ENCODE results near the gene PARD3B. TPM values are rescaled to one million over a fixed set of nuclear protein-coding genes. Genes with fewer than 3 reads are reported as not detected.

PARD3B gene
- total RNA-seq, 6 experiments from 2014 or later = 5.3 to 11.2 (median 8.3) TPM

DNA sequence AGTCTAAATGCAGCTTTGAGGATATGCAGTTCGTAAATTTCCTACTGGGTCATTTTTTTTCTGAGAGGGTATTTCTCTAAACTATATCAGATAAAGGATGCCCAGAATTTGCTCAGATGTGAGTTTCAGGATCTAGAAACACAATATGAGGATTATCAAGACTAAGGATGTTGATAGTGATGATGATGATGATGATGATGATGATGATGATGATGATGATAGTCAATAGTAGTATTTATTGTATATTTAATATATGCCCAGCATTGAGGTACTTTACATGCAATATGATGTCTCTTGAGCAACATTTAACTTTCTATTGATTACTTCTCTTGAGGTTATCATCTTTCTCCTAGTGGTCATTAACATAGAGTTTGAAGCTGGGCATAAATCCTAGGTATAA, 914.9 kb downstream of the PARD3B start:
- intact Hi-C loops (cut with DNase I) = no loop called here

DNA sequence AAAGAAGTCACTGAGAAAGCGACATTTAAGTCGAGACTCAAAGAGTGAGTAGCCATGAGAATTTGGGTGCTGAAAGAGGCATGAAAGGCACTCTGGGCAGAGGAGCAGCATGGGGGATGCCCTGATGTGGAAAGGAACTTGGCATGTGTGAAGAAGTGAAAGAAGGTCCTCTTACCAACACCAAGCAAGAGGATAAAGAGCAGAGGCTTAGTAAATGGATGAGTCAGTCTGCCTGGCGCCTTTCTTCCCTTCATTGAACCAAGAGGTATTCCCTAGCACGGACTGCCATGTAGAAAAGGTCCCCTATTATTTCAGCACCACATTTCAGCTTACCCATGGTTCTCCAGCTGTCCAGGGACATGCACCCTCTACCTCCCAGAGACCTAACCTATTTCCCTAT, 915.9 kb downstream of the PARD3B start:
- Histone ChIP-seq H3K27me3 (no peaks in the 10 kb centered on the region), H3K9me3 (no peaks in the 10 kb centered on the region), H3K36me3 (no peaks in the 10 kb centered on the region), H3K4me3 (no peak overlapping the region), H3K4me1 (no peaks in the 10 kb centered on the region), H3K27ac (no peak overlapping the region)
- intact Hi-C loops (cut with DNase I) = no loop called here
- TF ChIP-seq POLR2A (IDR thresholded peaks at IDR 0.05) = no peak
- TF ChIP-seq, protein P1, sequence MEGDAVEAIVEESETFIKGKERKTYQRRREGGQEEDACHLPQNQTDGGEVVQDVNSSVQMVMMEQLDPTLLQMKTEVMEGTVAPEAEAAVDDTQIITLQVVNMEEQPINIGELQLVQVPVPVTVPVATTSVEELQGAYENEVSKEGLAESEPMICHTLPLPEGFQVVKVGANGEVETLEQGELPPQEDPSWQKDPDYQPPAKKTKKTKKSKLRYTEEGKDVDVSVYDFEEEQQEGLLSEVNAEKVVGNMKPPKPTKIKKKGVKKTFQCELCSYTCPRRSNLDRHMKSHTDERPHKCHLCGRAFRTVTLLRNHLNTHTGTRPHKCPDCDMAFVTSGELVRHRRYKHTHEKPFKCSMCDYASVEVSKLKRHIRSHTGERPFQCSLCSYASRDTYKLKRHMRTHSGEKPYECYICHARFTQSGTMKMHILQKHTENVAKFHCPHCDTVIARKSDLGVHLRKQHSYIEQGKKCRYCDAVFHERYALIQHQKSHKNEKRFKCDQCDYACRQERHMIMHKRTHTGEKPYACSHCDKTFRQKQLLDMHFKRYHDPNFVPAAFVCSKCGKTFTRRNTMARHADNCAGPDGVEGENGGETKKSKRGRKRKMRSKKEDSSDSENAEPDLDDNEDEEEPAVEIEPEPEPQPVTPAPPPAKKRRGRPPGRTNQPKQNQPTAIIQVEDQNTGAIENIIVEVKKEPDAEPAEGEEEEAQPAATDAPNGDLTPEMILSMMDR (IDR thresholded peaks at IDR 0.05) = no peak
- WGBS (ENCODE audit: insufficient coverage, low coverage, low lambda C conversion rate, missing lambda C conversion rate) = 100% methylated on average over 4 of the region's 4 CpGs
- no peak for ATAC-seq
- DNase-seq = no peak

More for the DNA sequence above, 914.9 kb downstream of the PARD3B start:
- Histone ChIP-seq H3K27me3 (no peaks in the 10 kb centered on the region), H3K4me3 (no peak overlapping the region), H3K36me3 (no peaks in the 10 kb centered on the region), H3K9me3 (no peaks in the 10 kb centered on the region), H3K4me1 (no peaks in the 10 kb centered on the region), H3K27ac (no peak overlapping the region)
- 80% methylated on average over 1 of the region's 1 CpG for WGBS (ENCODE audit: insufficient coverage, low coverage, low lambda C conversion rate, missing lambda C conversion rate)
- ATAC-seq (no peak), DNase-seq (no peak)
- TF ChIP-seq, protein P1 (IDR thresholded peaks at IDR 0.05) = no peak
- TF ChIP-seq POLR2A (IDR thresholded peaks at IDR 0.05) = no peak

DNA sequence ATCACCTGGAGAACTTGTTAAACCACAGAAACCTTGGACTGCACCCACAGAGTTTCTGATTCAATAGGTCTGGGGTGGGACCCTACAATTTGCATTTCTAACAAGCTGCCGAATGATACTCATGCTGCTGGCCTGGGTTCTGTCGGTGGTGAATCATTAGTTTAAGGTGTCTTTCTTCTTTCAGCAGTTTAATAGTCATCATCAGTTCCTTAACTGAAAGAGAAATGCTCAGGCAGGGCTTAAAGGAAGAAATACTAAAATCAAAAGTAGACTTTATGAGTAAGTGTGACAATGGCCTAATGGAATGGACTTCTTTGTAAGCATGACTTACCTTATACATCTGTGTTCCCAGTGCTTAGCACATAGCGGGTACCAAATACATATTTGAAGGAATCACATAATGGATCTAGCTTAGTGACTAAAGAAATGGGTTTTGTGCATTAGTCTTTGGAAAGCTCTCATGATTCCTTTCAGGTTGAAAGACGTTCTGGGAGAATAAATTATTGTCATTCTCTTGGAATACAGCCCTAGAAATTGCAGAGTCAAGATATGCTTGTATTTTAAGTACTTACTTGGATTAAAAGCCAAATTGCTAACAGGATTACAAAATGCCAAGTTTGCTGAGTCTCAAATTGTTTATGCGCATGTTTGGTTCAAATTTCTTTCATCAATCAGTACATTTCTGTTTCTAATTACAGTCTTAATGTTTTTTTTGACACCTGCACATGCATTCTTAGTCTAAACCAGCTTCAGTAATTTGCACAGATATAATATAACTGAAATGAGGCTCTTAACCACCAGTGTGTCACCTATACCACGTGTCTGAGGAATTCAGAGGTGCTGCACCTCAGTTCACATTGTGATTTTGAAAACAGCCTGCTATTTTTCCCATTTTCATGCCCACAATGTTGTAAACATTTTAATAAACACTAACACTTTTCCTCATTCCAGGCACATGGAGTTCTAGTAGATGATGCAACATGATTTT, 916.7 kb downstream of the PARD3B start:
- 80% methylated on average over 6 of the region's 6 CpGs for WGBS (ENCODE audit: insufficient coverage, low coverage, low lambda C conversion rate, missing lambda C conversion rate)
- ATAC-seq (no peak), DNase-seq (no peak)
- Histone ChIP-seq H3K27ac (no peak overlapping the region), H3K36me3 (no peaks in the 10 kb centered on the region), H3K27me3 (no peaks in the 10 kb centered on the region), H3K4me3 (no peak overlapping the region), H3K4me1 (no peaks in the 10 kb centered on the region), H3K9me3 (no peaks in the 10 kb centered on the region)
- TF ChIP-seq, protein P1 (IDR thresholded peaks at IDR 0.05) = no peak
- TF ChIP-seq POLR2A (IDR thresholded peaks at IDR 0.05) = no peak
- intact Hi-C loops (cut with DNase I) = no loop called here

DNA sequence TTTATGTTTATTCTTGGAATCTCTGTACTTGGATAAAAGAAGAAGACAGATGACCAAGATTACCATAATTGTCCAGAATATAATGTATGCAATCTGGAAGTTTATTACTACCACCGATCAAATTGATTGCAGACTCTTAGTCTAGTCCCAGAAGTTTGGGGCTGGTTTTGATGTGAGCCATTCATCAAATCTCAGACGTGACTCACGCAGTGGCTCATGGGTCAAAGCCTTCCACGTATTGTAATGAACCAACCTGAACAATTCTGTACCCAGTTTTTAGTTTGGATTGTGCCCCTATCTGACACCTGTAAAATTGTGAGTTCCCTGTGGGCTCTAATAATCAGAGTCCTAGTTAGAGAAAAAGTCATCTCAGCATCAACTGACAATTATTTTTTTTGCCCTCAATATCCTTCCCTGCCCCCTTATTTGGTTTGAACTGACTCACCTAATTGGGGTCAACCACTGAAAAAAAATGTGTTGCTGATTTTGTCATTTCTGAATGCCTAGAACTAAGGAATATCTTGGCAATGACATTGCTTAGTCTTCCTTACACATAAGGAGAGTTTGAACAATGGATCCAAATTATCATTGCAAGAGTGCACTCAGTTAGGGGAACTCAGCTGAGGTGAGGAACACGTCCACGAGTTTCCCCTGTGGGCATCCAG, 917.5 kb downstream of the PARD3B start:
- WGBS (ENCODE audit: insufficient coverage, low coverage, low lambda C conversion rate, missing lambda C conversion rate) = 95% methylated on average over 6 of the region's 6 CpGs
- DNase-seq (no peak), ATAC-seq (no peak)
- Histone ChIP-seq H3K27me3 (no peaks in the 10 kb centered on the region), H3K4me3 (no peak overlapping the region), H3K4me1 (no peaks in the 10 kb centered on the region), H3K27ac (no peak overlapping the region), H3K36me3 (no peaks in the 10 kb centered on the region), H3K9me3 (no peaks in the 10 kb centered on the region)
- intact Hi-C loops (cut with DNase I) = no loop called here
- TF ChIP-seq POLR2A (IDR thresholded peaks at IDR 0.05) = no peak
